Skin of body (tissue), 2 donors: ENCODE results near the gene PARVG. TPM values are rescaled to one million over a fixed set of nuclear protein-coding genes. Genes with fewer than 3 reads are reported as not detected.

ENCODE experiments used
- DNase-seq: peaks from one replicate; lab custom pipeline; 2025; lab: John Stamatoyannopoulos, UW
- total RNA-seq: library from RNA; depleted of rRNA; stranded (reverse); fragments of >200 nt; gene quantifications from one replicate; pipeline ENCODE4 v1.2.3, GENCODE V29; 2014

The PARVG gene
- total RNA-seq, 1 donor from 2014 or later, result 5.7 TPM

DNA sequence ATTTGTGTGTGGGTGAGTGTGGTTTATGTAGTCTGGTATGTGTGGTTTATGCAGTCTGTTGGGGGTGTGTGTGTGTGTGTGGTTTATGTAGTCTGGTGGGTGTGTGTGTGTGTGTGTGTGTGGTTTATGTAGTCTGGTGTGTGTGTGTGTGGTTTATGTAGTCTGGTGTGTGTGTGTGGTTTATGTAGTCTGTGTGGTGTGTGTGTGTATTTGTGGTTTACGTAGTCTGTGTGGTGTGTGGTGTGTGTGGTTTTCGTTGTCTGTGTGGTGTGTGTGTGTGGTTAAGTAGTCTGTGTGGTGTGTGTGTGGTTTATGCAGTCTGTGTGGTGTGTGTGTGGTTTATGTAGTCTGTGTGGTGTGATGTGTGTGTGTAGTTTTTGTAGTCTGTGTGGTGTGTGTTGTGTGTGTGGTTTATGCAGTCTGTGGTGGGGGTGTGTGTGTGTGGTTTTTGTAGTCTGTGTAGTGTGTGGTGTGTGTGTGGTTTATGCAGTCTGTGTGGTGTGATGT is 26.2 kb upstream of the PARVG start:
- DNase-seq, result no peak

DNA sequence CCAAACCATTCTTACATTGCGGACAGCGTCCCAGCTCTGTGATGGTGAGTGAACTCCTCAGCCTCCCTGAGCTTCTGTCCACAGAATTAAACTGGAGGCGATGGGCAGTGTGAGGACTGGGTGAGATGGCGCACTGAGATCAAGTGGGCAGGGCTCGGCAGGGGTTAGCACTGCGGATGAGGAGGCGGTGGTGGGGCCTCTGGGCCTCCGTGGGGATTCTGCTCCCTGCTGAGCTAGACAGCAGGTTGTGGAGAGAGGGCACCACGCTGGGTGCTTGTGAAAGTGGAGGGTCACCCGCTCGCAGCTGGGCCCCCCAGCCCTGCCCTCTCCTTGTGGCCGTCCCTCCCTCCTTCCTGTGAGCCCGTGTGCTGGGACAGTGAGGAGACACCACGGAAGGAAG is 25.6 kb upstream of the PARVG start:
- no peak for DNase-seq

DNA sequence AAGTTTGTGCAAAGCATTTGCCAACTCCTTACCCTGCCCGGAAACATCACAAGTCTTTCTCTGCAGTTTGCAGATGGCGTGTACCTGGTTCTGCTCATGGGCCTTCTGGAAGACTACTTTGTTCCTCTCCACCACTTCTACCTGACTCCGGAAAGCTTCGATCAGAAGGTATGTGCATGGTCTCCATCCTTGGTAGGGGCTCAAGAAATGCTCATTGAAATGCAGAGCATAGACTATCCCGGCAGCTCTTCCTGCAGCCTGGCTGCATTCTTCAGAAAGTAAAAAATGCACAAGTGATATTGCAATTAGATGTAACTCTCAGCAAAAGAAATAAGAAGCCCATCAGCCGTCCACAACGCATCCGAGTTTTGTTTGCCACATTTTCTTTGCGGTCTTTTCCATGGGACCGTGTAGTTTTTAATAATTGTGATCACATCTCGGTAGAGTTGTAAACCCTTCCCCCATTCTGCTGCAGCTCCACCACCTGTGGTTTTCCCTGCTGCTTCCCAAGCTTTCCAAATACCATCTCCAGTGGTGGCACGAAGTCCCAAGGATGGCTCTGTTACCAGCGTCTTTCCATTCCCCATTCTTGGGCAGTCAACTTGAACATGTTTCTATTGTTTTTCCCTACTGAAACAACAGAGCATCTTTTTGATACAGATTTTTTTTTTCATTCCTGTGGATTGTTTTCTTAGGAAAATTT is 22.7 kb upstream of the PARVG start:
- DNase-seq, result no peak

DNA sequence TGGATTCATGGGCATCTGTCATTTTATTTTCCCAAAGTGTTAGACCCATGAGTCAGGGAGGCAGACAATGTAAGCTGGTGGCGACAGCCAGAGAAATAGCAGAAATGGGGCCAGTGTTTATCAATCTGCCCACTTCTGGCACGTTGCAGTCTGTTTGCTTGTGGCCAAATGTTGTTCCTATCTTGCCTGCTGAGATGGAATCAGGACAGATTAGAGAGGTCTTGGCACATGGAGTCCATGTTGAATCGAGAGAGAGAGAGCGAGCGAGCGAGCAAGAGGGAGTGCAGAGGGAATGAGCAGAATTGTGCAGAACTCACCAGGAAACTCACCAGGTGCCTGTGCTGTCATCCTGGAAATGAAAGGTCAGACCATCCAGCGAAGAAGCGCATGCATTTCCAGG is 21.9 kb upstream of the PARVG start:
- DNase-seq, result no peak

DNA sequence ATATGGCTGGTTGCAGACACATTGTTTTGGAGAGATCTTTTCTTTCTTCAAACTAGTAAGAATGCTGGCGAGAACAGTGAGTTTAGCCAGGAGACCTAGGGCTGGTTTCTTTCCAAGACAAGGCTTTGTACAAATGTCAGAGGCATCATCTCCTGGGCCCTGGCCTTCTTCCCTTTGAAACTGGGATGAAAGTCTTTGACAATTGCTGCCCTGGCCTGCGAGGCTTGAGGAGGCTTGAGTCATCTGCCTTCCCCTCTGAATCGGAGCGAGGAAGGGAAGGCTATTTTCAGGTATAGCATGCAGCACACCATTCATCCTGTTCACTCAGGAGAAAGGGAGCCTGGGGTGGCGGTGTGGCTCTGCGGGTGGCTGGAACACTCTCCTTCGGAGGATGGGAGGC is 21.5 kb upstream of the PARVG start:
- no peak for DNase-seq

DNA sequence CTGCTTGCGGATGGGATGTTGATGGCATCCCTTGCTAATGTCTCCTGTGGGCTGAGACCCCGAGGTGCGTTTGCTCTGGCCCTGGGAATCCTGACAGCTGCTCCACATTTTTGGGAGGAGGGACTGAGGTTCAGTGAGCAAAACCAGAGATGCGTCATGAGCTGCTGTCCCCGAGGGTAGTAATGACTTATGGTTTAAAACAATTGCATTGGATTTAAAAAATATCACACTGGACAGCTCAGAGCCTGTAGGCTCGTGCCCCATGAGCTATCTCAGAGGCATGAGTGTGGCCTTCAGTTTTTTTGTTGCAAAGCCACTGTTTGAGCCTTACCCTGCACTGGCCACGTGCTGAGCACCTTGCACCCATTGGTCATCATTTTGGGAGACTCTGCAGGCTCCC is 20.9 kb upstream of the PARVG start:
- no peak for DNase-seq

DNA sequence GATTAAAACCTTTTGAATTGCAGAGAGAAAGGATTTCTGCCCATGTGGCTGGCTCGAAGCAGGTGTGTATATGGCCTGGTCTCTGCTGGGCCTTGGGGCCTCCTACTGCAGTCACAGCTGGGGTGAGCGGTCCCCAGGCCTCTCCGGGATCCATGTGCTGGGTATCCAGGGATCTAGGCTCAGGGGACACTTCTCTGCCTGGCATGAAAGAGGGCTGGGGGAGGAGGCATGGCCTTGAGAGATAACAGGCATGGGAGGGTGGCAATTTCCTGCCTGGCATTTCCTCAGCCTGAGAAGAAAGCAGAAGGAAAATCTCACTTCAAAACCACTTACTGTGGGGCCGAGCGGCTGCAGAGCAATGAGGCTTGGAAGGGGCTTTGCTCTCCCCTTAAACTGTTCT is 20.3 kb upstream of the PARVG start:
- no peak for DNase-seq

DNA sequence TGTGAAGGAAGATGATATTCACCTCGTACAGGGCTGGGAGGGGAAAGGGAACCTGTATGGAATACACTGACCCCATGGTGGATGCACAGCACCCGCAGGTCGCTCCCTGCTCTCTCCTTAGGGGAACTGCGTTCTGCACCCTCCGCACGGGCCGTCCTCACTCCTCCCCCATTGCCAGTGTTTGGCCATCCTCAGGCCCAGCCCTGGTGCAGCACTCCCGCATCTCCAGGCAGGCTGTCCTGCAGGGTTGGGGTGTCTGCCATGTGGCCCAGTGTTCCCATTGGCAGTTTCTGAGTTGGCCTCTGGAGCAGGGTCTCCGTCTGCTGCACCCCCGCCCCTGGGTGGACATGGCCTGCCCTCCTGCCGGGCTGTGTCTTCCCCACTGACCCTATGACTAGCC is 19.1 kb upstream of the PARVG start:
- no peak for DNase-seq

DNA sequence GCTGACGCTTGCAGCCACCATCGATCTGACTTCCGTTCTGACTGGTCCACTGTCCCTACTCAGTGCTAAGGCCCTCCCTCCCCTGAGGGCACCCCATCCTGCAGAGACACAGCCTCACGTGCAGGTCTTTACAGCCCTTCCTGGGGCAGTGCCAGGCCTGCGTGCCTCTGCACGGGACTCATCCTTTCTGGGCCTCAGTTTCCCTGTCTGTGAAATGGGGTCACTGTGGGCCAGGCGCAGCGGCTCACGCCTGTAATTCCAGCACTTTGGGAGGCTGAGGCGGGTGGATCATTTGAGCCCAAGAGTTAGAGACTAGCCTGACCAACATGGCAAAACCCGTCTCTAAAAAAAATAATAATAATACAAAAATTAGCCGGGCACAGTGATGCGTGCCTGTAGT is 17.8 kb upstream of the PARVG start:
- DNase-seq, result no peak

DNA sequence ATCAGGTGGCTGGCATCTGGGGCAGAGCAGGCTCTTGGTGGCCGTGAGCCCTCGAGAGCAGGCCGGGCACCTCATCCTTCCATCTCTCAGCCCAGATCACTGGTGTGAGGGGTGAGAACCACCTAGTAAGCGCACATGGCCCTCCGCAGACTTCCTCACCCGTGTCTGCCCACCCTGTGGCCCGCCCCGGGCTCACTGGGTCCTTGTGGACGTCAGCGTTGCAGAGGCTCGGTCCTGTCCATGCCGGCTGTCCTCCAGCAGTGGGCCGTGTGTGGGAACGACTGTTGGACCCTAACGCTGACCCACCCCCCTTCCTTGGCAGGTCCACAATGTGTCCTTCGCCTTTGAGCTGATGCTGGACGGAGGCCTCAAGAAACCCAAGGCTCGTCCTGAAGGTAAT is 17.2 kb upstream of the PARVG start:
- DNase-seq, result no peak

DNA sequence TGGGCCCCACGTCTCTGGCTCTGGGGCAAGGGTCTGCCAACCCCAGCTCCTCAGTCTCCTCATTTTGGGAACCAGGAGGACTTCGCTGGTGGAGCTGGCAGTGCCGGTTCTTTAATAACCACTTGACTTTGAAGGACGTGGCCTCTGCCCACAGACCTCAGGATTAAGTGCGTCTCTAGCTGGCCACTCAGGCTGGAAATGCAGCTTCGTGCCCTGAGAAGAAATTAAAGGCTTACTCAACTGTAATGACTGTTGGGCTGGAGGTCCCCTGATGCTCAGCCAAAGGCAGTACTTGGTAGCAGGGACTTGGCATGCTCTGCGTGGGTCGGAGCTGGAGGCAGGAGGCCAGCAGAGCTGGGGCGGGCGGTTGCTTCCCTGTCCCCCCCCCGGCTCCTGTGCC is 16.7 kb upstream of the PARVG start:
- no peak for DNase-seq

DNA sequence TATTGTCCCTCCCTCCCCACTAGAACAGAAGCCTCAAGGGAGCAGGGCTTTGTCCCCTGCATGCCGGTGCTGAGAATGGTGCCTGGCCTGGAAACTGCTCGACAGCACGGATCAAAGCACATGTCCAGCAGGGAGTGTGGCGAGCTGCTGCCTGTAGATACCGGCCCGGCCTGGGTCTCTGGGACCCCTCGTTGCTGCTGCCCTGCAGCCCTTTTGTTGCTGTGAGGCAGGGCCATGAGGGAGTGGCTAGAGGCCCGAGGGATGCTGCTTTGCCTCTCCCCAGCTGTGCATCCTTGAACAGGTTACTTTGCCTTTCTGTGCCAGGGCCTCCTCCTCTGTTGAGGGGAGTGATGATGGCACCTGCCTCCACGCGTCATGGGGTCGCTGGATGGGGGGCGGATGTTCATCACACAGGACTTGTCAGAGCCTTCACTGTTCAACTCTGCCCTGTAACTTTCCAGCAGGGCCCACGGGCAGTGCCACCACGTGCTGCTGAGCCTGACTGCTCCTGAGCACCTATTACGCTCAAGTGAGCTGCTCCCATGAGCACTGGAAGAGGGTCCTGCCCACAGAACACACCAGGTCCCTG is 15.3 kb upstream of the PARVG start:
- no peak for DNase-seq

DNA sequence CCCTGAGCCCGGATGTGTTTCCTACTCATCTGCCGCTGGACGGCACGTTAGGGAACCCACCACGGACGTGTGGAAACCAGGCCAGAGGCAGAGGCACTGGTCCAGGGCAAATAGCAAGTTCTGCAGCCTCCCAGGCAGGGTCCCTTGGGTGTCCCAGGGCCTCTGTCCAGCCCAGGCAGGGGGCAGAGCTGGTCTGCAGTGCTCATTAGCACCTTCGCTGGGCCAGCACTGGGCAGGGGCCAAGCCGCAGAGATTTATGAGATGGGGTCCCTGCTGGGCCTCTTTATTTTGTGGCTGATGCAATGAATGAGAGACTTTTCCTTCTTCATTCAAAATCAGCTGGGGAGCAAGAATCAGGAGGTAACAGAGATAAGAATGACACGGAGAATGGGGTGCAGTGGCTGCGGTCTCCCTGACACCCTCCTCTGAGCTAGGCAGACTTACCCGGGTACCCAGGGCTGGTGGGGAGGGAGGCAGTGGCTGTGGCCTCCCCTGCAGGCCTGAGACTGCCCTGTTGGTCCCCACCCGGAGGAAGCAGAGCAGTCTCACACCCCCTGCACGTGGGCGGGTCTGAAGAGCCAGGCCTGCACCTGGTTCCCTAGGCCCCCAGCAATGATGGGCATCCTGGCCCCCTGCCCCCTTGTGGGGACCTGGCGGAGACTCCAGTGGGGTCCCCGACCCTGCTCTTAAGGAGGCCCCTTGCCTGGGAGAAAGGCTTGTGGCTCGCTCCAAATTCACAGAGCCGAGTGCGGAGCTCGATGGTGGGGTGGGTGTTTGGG is 14.0 kb upstream of the PARVG start:
- no peak for DNase-seq

DNA sequence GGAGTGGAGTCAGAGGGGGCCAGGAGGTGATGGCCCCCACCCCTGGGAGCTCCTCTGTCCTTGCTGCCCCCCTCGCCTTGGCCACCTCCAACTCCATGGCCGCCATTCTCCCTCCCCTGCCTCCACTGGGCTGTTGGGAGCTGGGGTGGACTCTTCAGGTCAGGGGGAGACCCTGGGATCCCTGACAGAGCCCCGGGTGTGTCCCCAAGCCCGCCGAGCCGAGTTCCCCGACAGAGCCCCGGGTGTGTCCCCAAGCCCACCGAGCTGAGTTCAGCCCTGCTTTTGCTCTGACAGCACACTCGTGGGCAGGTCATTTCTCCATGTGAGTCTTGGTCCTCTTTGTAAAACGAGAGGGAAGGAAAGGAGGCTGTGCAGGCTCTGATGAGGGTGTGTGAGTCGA is 13.2 kb upstream of the PARVG start:
- no peak for DNase-seq

DNA sequence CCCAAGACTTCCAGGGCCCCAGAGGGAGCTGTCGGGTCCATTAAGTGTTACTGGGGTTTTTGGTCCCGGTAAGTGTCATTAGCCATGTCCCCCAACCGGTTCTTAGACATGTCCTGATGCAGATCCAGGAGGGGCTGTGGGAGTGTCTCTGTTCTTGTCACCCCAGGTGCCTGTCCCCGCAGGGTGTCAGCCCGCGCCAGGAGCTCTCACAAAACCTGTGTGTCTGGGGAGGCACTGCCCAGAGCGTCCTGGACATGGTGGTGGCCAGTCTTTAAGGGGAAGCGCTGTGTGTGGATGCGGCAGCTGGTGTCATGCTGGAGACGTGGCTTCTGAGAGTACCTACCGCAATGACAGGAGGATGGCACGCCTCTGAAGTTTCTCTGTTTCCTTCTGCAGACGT is 12.5 kb upstream of the PARVG start:
- no peak for DNase-seq

DNA sequence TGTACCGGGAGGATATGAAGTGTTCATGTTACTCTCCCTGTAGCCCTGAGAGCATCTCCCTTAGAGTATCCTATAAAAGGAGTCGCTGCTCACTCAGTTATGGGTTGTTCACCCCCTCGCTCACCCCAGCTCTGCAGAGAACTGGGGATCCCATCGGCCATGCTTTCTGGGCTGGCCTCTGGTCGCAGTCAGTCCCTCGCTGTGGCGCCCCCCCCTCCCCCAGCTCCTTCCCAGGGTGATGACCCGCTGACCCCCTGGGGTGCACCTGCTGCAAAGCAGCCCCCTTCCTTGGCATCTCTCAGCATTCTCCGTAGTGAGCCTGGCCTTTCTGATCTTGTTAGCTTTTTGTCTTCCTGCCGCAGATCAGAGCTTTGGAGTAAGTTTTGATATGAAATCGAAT is 10.3 kb upstream of the PARVG start:
- no peak for DNase-seq

DNA sequence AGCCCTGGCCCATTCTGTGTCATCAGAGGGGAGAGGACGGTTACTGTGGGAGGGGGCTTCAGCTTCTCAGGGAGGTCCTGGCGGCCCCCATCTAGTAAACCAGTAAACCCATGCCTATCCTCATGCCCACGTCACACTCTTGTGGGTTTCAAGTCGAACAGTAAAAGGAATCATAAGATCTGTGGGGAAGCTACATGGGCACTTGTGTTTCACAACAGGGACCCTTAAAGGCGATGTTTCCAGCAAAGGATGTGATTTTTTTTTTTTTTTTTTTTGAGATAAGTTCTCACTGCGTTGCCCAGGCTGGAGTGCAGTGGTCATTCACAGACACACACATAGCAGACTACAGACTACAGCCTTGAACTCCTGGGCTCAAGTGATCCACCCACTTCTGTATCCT is 9.2 kb upstream of the PARVG start:
- no peak for DNase-seq

DNA sequence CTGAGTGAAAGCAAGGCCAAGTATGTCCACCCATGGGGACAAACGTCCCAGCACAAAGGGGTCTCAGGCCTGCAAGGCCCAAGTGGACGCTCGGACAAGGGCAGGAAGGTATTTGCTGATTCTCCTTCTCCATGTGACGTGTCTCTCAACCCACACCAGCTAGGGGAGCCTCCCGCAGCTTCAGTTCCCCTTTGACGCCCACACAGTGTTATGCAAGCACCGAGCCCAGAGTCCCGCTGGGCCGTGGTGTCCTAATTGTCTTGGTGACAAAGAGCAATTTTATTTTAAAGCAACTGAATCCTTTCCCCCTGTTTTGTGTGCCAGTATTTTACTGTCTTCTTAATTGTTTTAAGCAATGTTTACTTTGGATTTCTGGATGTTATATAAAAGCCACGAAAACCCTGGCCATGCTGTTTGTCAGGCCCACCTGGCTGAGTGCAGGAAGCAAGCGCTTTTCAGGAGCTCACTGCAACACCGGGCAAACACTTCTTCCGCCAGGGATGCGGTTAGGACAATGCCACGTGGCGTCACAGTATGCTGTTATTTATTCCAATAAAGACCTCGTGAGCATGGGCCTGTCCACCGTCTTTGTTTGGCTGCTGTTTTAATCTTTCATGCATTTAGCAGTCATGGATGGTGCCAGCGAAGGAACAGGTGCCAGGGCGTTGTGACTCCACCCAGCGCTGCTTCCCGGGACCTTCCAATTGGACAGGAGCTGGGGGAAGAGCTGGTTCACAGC is 8.2 kb upstream of the PARVG start:
- DNase-seq, result no peak

DNA sequence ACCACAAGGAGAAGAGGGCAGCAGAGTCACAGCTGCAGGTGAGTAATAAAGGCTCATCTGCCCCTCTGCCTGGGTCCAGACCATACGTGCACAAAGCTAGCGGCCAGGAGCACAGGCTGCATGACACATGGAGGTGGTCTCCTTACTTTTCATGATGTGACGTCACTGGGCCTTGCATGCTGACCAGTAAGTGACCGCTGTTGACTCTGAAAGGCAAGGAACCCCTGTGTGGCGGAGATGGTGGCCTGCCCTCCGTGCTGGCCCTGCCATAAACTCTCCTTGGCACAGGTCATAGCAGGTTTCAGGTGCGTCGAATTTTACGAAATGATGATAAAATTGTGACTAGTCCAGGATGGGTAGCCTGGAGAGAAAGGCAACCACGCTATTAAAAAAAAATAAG is 7.6 kb upstream of the PARVG start:
- no peak for DNase-seq

DNA sequence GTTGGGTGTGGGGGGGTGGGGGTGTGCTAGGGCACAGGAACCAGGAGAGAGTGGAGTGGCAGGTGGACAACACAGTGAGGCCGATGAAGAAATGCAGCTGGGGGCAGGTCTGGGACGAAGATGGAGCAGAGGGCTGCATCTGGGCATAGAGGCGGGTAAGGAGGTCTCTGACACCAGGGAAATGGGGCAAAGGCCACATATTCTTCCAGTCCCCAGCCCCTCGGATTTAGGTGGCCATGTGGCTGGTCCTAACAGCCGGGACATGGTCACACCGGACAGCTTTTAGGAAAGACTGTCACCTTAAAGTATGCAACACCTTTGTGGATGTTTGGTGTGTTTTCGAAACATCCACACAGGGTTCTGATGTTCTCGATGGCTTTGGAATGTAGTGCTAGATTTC is 5.0 kb upstream of the PARVG start:
- DNase-seq, result no peak

DNA sequence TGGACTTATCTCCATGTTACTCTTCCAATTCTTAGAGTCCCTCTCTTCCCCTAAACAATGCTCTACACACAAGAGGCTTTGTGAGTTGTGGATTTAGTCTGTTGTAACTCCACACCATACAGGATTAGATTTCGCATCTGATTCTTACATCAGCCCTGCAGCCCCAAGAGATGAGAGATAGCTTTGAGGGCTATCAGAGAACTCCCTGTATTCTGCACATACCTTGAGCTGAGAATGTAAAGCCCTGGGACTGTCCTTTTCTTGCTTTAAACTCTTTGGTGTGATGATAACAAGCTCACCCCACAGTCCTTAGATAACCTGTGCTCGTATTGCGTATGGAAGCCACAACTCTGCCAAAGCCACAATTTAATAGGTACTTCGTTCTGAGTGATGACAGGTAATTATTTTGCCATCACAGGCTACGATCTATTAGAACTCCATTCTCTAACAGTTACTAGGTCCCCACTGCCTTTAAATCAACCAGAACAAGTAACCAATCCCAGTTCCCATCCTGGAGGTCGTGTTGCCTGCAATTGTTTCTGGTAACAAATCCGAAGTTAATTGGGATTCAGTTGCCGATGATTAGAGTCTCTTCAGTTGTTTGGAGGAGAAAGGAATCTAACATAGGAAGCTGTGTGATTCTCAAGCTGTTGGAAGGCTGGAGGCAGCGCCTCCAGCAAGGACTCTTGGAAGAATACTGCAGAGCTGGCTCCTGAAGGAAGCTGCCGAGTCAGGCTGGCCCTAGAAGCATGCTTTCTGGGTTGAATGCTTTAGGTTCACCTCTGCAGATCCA is 1.3 kb upstream of the PARVG start:
- no peak for DNase-seq
